ENCODE data around the gene CCM2L.

DNA sequence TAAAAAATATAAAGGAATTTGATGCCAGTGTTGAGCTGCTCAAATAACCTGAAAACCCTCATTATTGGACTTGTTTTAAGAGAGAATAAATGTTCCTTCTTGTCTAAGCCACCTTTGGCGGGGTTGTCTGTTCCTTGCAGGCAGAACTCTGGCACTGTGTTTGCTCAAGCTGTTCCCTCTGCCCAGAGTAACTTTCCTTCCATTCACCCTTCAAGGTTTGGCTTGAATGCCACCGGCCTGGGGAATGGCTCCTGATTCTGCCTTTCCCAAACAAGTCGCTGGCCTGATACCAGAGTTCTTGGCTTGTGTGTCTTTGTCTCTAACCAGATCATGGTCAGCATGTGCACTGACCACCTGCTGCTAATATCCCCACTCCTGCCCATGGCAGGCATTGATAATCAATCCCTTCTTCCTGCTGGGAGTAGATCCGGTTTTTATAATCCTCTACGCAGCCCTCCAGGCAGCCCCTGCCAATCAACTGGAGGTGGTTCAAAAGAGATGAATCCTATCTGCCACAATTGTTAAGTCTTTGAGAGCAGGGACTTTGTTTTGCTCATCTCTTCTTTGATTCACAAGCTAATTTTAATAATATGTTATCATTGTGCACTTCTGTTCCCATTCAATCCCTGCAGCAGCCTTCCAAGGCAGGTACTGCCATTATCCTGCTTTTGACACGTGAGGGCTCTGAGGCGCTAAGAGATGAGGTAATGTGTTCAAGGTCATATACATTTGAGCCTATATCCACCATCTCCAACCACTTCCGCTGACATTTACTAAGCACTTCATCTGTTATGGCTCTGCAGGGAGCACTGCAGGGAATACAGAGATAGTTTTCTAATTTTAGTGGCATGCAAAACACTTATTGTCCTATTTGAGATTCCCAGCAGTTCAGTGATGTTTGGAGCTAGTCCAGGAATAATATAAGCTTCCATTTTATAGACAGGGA, 3.1 kb upstream of the CCM2L start:
- TF ChIP-seq POLR2AphosphoS5 (IDR thresholded peaks at IDR 0.05; ENCODE audit: borderline replicate concordance, low read depth, low read length): no peak
- TF ChIP-seq EZH2 (IDR thresholded peaks at IDR 0.05): no peak
